ENCODE data around the gene AMZ2.
"Not testable (repeated sequence)": the region's sequence is repeated elsewhere in the genome, so short reads cannot be mapped to it uniquely, and the experiment has no call there.

Gene AMZ2

DNA sequence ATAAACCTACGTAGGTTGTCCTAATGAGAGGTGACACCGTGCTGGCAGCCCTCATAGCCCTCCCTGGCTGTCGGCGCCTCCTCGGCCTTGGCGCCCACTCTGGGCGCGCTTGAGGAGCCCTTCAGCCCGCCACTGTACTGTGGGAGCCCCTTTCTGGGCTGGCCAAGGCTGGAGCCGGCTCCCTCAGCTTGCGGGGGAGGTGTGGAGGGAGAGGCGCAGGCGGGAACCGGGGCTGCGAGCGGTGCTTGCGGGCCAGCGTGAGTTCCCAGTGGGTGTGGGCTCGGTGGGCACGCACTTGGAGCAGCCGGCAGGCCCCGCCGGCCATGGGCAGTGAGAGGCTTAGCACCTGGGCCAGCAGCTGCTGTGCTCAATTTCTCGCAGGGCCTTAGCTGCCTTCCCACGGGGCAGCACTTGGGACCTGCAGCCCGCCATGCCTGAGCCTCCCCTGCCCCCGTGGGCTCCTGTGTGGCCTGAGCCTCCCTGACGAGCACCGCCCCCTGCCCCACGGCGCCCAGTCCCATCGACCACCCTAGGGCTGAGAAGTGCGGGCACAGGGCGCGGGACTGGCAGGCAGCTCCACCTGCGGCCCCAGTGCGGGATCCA lies 40.1 kb upstream of the AMZ2 start:
- H3K9me3 ChIP-seq (ENCODE audit: control insufficient read depth, low read depth, low read length), result no peaks in the 10 kb centered on the region
- H3K27ac ChIP-seq (ENCODE audit: low read length), result no peak overlapping the region

DNA sequence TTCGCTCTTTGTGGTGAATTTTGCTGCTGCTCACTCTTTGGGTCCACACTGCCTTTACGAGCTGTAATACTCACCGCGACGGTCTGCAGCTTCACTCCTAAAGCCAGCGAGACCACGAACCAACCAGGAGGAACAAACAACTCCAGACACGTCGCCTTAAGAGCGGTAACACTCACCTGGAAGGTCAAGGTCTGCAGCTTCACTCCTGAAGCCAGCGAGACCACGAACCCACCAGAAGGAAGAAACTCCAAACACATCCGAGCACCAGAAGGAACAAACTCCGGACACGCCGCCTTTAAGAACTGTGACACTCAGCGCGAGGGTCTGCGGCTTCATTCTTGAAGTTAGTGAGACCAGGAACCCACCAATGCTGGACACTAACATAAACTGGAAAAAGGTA lies 39.2 kb upstream of the AMZ2 start:
- H3K27me3 ChIP-seq (ENCODE audit: control insufficient read depth, insufficient read depth, low read length), result peaks cover 15% of the 10 kb centered on the region
- not testable (repeated sequence) for H3K4me3 ChIP-seq (ENCODE audit: low read length); H3K9ac ChIP-seq (ENCODE audit: low read length); H3K36me3 ChIP-seq (ENCODE audit: control insufficient read depth, low read depth, low read length); H3K4me1 ChIP-seq (ENCODE audit: control insufficient read depth, low read depth, low read length); H3K27ac ChIP-seq (ENCODE audit: low read length); H3K9me3 ChIP-seq (ENCODE audit: control insufficient read depth, low read depth, low read length)

More for the DNA sequence above, 40.1 kb upstream of the AMZ2 start:
- H3K4me3 ChIP-seq (ENCODE audit: low read length), result no peak overlapping the region
- peaks cover 10% of the 10 kb centered on the region for H3K36me3 ChIP-seq (ENCODE audit: control insufficient read depth, low read depth, low read length)
- peaks cover 24% of the 10 kb centered on the region for H3K27me3 ChIP-seq (ENCODE audit: control insufficient read depth, insufficient read depth, low read length)
- no peak overlapping the region for H3K9ac ChIP-seq (ENCODE audit: low read length)
- H3K4me1 ChIP-seq (ENCODE audit: control insufficient read depth, low read depth, low read length), result peaks cover 4% of the 10 kb centered on the region

DNA sequence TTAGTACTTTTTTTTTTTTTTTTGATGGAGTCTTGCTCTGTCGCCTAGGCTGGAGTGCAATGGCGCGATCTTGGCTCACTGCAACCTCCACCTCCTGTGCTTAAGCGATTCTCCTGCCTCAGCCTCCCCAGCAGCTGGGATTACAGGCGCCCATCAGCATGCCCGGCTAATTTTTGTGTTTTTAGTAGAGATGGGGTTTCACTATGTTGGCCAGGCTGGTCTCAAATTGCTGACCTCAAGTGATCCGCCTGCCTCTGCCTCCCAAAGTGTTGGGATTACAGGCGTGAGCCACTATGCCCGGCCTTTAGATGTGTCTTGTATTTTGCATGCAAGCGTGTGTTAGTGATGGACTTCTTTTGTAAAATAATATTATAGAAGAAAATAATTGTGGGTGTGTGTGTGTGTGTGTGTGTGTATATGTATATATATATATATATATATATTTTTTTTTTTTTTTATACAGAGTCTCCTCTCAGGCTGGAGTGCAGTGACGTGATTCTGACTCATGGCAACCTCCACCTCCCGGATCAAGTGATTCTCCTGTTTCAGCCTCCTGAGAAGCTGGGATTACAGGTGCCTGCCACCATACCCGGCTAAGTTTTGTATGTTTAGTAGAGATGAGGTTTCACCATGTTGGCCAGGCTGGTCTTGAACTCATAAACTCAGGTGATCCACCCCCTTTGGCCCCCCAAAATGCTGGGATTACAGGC lies 38.5 kb upstream of the AMZ2 start:
- H3K4me3 ChIP-seq (ENCODE audit: low read length); H3K36me3 ChIP-seq (ENCODE audit: control insufficient read depth, low read depth, low read length); H3K9ac ChIP-seq (ENCODE audit: low read length); H3K27me3 ChIP-seq (ENCODE audit: control insufficient read depth, insufficient read depth, low read length); H3K4me1 ChIP-seq (ENCODE audit: control insufficient read depth, low read depth, low read length); H3K9me3 ChIP-seq (ENCODE audit: control insufficient read depth, low read depth, low read length); H3K27ac ChIP-seq (ENCODE audit: low read length): not testable (repeated sequence)

DNA sequence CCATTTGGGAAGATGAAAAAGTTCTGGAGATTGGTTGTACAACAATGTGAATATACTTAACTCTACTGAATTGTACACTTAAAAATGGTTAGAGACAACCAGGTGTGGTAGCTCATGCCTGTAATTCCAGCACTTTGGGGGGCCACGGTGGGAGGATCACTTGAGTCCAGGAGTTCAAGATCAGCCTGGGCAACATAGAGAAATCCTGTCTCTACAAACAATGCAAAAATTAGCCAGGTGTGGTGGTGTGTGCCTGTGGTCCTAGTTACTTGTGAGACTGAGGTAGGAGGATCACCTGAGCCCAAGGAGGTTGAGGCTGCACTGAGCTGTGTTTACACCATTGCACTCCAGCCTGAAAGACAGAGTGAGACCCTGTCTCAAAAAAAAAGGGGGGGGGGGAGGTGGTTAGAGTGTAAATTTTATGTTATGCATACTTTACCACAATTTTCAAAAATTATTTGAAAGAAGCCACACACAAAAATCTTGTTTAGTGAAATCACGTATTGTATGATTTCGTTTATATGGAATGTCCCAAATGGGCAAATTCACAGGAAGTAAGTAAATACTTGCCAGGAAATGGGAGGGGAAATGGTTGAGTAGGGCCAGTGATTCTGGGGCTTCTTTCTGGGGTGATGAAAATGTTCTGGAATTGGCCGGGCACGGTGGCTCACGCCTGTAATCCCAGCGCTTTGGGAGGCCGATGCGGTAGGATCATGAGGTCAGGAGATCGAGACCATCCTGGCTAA lies 37.1 kb upstream of the AMZ2 start:
- Histone ChIP-seq H3K4me1 (ENCODE audit: control insufficient read depth, low read depth, low read length) (peaks cover 4% of the 10 kb centered on the region), H3K9me3 (ENCODE audit: control insufficient read depth, low read depth, low read length) (no peaks in the 10 kb centered on the region), H3K4me3 (ENCODE audit: low read length) (no peak overlapping the region), H3K9ac (ENCODE audit: low read length) (no peak overlapping the region), H3K27ac (ENCODE audit: low read length) (no peak overlapping the region), H3K27me3 (ENCODE audit: control insufficient read depth, insufficient read depth, low read length) (no peaks in the 10 kb centered on the region), H3K36me3 (ENCODE audit: control insufficient read depth, low read depth, low read length) (peaks cover 10% of the 10 kb centered on the region)

DNA sequence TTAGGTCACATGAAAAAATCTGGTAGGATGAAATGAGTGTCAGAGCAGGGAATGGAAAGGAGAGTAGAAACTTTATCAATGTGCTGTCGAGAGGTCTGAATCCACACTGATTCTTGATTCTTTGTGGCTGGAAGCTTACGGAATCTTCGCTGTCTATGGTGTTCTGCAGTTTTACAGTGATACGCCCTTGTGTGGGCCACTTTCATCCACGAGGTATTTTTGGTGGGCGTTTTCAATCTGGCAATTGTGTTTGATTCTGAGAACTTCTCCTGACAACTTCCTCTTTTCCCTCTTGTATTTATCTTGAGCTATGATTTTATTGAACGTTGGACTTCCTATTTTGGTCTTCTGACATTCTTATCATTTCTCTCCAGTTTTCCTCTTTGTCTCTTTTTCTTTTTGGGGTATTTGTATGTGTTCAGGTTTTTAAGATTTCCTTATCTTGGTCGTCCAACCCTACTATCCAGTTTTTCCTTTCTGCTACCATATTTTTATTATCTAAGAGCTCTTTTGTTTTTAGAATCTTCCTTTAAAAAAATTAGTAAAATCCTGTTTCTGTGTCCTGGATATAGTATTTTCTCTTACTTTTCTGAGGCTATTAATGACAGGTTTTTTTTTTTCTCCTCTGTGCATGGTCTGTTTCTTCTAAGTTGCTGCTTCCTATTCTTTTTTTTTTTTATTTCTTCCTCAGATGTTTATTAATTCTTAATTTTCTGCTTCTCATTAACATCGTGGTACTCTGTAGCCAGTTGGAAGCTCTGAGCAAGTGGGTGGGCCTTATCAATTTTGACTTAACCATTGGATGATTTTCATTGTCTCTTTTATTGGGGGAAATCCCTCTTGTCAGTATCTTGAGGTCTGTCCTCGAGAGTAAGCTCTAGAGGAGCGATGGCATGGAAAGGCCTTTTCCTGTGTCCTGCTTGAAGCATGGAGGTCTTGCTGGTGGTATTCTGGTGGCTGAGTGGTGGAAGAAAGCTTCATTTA lies 34.1 kb upstream of the AMZ2 start:
- H3K36me3 ChIP-seq (ENCODE audit: control insufficient read depth, low read depth, low read length); H3K4me3 ChIP-seq (ENCODE audit: low read length): not testable (repeated sequence)

DNA sequence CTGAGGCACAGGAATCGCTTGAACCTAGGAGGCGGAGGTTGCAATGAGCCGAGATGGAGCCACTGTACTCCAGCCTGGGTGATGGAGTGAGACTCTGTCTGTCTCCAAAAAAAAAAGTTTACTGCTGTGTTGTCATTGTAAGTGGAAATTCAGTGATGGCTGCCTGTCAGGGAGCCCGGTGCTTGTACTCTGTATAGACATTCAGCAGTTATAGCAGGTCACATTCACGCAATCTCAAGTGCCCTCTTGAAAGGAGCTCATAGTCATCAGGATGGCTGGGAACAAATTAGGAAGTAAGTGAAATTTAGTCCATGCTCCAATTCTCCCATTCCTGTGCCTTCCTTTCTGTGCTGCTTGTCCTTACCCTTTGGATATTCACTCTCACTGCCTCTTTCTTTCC lies 32.4 kb upstream of the AMZ2 start:
- H3K27ac ChIP-seq (ENCODE audit: low read length); H3K4me1 ChIP-seq (ENCODE audit: control insufficient read depth, low read depth, low read length); H3K9ac ChIP-seq (ENCODE audit: low read length); H3K27me3 ChIP-seq (ENCODE audit: control insufficient read depth, insufficient read depth, low read length); H3K4me3 ChIP-seq (ENCODE audit: low read length); H3K9me3 ChIP-seq (ENCODE audit: control insufficient read depth, low read depth, low read length); H3K36me3 ChIP-seq (ENCODE audit: control insufficient read depth, low read depth, low read length): not testable (repeated sequence)

More for the DNA sequence above, 34.1 kb upstream of the AMZ2 start:
- not testable (repeated sequence) for H3K9ac ChIP-seq (ENCODE audit: low read length); H3K4me1 ChIP-seq (ENCODE audit: control insufficient read depth, low read depth, low read length); H3K27ac ChIP-seq (ENCODE audit: low read length); H3K27me3 ChIP-seq (ENCODE audit: control insufficient read depth, insufficient read depth, low read length); H3K9me3 ChIP-seq (ENCODE audit: control insufficient read depth, low read depth, low read length)

DNA sequence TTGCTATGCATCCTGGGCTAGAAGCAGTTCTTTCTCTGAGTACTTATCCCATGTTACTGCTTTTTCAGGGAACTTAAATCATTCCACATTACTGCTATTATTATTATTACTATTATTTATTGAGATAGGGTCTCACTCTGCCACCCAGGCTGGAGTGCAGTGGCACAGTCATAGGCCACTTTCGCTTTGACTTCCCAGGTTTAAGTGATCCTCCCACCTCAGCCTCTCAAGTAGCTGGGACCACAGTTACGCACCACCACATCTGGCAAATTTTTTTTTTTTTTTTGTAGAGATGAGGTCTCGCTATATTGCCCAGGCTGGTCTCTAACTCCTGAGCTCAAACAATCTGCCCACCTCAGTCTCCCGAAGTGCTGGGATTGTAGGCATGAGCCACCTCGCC lies 28.4 kb upstream of the AMZ2 start:
- H3K9me3 ChIP-seq (ENCODE audit: control insufficient read depth, low read depth, low read length); H3K36me3 ChIP-seq (ENCODE audit: control insufficient read depth, low read depth, low read length); H3K9ac ChIP-seq (ENCODE audit: low read length); H3K27ac ChIP-seq (ENCODE audit: low read length); H3K4me1 ChIP-seq (ENCODE audit: control insufficient read depth, low read depth, low read length); H3K4me3 ChIP-seq (ENCODE audit: low read length); H3K27me3 ChIP-seq (ENCODE audit: control insufficient read depth, insufficient read depth, low read length): not testable (repeated sequence)

DNA sequence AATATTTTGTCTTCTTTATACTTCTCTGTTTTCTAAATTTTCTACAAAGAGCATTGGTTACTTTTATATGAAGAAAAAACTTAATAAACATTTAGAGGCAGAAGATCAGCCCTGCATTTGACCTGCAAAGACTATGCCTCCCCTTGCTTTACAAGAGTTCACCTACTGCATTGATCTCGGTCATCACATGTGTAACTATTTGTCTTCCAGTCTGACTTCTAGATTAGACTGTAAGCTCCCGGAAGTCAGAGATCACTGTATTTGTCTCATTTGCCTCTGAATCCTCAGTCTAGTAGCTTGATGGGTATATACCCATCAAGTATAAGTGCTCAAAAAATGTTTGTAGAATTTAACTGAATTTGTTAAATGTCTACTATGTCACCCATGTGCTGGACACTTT lies 27.7 kb upstream of the AMZ2 start:
- H3K4me3 ChIP-seq (ENCODE audit: low read length); H3K27ac ChIP-seq (ENCODE audit: low read length); H3K4me1 ChIP-seq (ENCODE audit: control insufficient read depth, low read depth, low read length); H3K27me3 ChIP-seq (ENCODE audit: control insufficient read depth, insufficient read depth, low read length); H3K9ac ChIP-seq (ENCODE audit: low read length); H3K9me3 ChIP-seq (ENCODE audit: control insufficient read depth, low read depth, low read length); H3K36me3 ChIP-seq (ENCODE audit: control insufficient read depth, low read depth, low read length): not testable (repeated sequence)

DNA sequence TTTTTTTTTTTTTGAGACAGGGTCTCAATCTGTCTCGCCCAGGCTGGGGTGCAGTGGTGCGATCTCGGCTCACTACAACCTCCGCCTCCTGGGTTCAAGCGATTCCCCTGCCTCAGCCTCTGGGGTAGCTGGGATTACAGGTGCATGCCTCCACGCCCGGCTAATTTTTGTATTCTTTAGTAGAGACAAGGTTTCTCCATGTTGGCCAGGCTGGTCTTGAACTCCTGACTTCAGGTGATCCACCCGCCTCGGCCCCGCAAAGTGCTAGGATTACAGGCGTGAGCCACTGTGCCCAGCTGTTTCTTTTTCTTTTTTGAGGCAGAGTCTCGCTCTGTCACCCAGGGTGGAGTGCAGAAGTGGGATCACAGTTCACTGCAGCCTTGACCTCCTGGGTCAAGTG lies 27.1 kb upstream of the AMZ2 start:
- not testable (repeated sequence) for H3K36me3 ChIP-seq (ENCODE audit: control insufficient read depth, low read depth, low read length); H3K27me3 ChIP-seq (ENCODE audit: control insufficient read depth, insufficient read depth, low read length); H3K4me3 ChIP-seq (ENCODE audit: low read length); H3K9ac ChIP-seq (ENCODE audit: low read length); H3K9me3 ChIP-seq (ENCODE audit: control insufficient read depth, low read depth, low read length); H3K4me1 ChIP-seq (ENCODE audit: control insufficient read depth, low read depth, low read length); H3K27ac ChIP-seq (ENCODE audit: low read length)

DNA sequence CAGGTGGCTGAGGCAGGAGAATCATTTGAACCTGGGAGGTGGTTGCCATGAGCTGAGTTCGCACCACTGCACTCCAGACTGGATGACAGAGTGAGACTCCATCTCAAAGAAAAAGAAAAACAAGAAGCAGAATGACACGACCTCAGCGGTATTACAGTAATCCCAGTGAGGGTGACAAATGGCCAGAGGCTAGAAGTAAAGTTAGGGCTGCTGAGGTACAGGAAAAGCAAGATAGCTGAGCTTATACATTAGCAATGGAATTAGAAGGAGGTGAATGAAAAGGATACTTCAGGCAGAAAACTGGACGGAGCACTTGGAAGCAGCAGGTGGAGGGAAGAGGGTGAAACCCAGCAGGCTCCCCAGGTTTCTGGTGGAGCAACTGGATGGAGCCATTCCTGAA lies 26.1 kb upstream of the AMZ2 start:
- Histone ChIP-seq H3K4me1 (ENCODE audit: control insufficient read depth, low read depth, low read length) (peaks cover 4% of the 10 kb centered on the region), H3K9ac (ENCODE audit: low read length) (no peak overlapping the region), H3K36me3 (ENCODE audit: control insufficient read depth, low read depth, low read length) (no peaks in the 10 kb centered on the region), H3K9me3 (ENCODE audit: control insufficient read depth, low read depth, low read length) (no peaks in the 10 kb centered on the region), H3K4me3 (ENCODE audit: low read length) (no peak overlapping the region), H3K27me3 (ENCODE audit: control insufficient read depth, insufficient read depth, low read length) (no peaks in the 10 kb centered on the region), H3K27ac (ENCODE audit: low read length) (no peak overlapping the region)

DNA sequence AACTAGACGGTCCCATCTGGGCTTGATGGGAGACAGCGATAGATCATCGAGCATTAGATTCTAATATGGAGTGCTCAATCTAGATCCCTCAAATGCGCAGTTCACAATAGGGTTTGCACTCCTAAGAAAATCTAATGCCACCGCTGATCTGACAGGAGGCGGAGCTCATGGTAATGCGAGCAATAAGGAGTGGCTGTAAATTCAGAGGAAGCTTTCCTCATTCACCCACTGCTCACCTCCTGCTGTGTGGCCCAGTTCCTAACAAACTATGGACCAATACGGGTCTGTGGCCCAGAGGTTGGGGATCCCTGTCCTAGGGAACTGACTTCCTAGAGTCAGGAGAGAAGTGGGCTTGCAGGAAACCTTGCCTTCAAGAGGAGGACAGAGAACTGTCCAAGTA lies 25.2 kb upstream of the AMZ2 start:
- Histone ChIP-seq H3K4me1 (ENCODE audit: control insufficient read depth, low read depth, low read length) (peaks cover 4% of the 10 kb centered on the region), H3K4me3 (ENCODE audit: low read length) (no peak overlapping the region), H3K36me3 (ENCODE audit: control insufficient read depth, low read depth, low read length) (no peaks in the 10 kb centered on the region), H3K27ac (ENCODE audit: low read length) (no peak overlapping the region), H3K9ac (ENCODE audit: low read length) (no peak overlapping the region), H3K27me3 (ENCODE audit: control insufficient read depth, insufficient read depth, low read length) (no peaks in the 10 kb centered on the region), H3K9me3 (ENCODE audit: control insufficient read depth, low read depth, low read length) (no peaks in the 10 kb centered on the region)
